Activated CD4-positive, alpha-beta T cell treated with anti-CD3 and anti-CD28 coated beads, Interleukin-10, Interleukin-2, amounts not matched to agents 100 ng/mL and 50 ng/mL, durations not matched to agents 16 hours and 8 hours (primary cell): ENCODE data around the gene PAWR.
"Not testable (repeated sequence)": the region's sequence is repeated elsewhere in the genome, so short reads cannot be mapped to it uniquely, and the experiment has no call there.

ENCODE experiments used
- DNase-seq: peaks from one replicate; pipeline ENCODE4 v3.0.0-alpha.2; 2020

PAWR gene

DNA sequence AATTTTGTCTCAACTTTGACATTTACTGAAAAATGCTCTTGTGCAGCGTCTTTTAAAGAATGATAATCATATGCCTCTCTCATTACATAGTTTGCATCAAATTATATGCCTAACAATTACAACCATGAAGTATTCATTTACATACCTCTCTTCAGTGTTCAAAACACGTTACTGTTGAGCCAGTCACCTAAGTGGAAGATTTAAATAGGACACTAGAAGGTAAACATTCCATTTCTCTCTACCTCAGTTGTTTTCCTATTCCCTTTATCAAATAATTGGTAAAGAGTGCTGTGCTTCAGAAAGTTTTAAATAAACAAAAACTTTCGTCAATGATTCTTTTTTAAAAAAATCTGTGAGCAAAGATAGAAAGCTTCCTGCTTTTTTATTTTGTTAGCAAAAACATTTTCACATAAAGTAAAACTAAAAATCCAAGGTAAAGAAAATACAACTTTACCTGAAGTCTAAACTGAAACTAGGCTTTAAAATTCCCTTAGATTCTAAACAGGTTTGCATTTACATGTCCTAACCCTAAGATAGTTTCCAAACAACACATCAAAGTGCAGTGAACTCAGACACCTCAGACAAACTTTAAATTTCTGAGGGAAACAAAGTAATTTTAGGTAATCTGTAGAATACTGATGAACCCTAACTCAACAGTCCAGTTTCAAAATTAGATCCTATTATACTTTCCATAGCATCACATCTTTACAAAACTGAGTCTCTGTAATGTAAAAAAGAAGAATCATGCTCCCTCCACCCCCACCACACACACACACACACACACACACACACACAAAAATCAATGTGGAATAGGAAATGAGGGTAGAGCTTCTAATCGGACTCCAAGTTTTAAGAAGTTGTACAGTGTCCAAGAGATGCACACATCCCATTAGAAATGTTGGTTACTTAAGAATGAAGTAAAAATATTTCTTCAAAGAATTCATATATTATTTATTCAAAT is 46.2 kb downstream of the PAWR start:
- no peak for DNase-seq

DNA sequence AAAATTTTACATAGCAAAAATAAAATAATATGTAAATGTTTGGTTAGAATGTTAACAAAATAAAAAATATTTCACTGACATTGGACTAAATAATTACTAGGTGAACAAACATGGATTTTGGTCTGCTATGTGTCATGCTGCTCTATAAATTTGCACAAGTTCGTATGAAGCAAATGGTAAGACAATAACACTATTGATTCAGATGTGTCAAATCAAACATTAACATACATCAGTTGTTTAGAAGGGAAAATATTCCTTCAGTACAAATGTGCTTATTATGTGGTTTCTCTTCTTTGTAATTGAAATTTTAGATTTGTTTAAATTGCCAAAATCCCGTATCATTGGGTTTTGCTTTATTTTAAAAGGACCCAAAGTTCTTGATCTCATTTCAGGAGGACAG is 46.9 kb downstream of the PAWR start:
- DNase-seq = no peak

DNA sequence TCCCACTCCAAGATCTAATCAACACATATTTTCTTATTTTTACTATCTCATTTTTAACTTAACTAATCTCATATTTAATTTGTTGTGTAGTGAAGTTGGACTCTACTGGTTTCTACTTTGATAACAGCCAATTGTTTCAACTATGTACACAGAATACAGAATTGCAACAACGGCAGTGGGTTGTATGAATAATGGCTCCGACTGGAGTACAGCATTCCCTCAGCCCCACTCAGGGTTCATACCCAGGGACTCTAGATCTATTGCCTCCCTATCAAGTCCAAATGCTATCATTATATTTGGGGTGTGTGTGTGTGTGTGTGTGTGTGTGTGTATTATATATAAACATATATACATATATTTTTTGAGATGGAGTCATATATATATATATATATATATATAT is 52.3 kb downstream of the PAWR start:
- DNase-seq = no peak

DNA sequence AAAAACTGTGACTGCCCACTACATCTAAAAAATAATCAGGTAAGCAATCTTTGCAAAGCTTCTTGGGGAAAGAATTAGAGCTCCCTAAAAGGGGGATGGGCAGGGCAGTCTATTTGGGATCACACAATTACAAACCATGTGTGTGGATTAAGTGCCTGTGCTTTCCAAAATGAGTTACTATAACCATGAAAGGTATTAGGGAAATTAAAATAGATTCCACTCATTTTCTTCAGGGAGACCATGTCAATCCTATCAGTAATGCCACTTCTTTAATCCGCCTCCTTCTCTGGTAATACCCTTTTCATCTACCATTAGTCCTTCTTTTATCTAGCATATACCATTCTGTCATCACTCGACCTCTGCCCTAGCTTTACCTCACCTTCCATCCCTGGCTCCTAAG is 53.7 kb downstream of the PAWR start:
- no peak for DNase-seq

DNA sequence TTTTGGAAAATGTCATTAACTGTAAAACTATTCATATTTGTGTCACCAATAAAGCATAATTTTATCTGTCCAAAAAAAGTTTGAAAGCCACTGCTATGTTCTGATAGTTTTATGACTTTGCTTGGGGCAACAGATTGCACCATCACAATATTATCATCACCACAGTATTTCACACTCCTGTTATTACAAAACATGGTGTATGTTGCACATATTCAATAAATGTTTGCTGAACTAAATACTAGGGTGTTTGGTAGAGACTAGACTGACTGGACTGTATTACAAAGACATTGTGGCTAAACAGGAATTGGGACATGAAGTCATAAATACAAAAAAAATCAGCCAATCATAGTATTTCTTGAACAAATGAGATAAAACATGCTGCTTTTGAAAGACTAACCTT is 55.1 kb downstream of the PAWR start:
- no peak for DNase-seq

DNA sequence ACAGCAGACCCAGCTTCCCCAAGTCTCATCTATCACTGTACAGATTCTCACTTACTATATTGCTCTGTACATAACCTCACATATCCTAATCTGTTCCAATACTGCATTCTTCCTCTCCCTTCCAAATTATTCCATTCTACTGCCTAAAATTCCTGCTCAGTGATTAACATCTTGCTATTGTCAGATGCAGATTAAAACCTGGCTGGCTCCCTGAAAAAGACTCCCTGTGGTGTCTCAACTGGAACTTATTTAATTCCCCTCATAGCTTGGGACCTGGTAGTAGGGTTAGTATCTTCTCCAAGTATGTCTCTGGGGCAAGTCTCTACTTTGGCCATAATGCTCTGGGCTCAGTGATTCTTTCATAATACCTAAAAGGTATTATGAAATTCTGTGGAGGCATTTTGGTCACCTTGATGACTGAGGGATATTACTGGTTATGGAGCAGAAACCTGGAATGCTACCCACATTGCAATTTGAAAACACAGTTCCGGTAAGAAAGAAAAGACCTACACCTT is 55.8 kb downstream of the PAWR start:
- DNase-seq = no peak

DNA sequence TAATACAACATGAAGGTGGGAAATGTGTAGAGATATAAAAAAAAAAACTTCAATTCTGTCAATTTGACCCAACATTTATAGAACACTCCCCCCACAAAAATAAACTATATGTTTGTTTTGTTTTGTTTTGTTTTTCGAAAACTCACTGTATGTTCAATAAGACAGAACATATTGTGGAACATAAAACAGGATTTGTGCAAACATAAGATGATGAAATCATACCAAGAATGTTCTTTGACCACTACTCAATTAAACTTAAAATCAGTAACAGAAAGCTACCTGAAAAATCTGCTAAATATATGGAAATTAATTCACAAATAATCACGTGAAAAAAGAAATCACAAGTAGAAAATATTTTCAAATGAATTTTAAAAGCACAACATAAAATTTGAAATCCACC is 61.2 kb downstream of the PAWR start:
- no peak for DNase-seq

DNA sequence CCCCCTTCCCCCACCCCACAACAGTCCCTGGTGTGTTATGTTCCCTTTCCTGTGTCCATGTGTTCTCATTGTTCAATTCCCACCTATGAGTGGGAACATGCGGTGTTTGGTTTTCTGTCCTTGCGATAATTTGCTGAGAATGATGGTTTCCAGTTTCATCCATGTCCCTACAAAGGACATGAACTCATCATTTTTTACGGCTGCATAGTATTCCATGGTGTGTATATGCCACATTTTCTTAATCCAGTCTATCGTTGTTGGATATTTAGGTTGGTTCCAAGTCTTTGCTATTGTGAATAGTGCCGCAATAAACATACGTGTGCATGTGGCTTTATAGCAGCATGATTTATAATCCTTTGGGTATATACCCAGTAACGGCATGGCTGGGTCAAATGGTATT is 64.0 kb downstream of the PAWR start:
- not testable (repeated sequence) for DNase-seq

DNA sequence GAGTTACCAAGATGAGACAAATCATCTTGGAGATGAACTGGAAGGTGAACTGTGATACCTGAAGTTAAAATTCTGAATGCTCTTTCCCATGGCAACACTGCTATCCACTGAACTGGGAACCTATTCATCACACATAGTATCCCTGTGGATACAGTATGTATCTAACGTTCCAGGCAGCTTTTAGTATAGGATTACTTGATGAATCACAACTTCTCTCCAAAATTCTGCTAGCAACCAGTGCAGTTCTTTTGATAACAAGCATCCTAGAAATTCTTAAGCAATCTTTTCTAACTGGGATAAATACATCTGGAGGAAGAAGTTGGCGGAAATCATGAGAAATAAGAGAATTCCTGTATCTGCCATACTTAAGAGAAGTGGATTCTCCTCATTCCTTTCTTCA is 66.4 kb downstream of the PAWR start:
- no peak for DNase-seq

DNA sequence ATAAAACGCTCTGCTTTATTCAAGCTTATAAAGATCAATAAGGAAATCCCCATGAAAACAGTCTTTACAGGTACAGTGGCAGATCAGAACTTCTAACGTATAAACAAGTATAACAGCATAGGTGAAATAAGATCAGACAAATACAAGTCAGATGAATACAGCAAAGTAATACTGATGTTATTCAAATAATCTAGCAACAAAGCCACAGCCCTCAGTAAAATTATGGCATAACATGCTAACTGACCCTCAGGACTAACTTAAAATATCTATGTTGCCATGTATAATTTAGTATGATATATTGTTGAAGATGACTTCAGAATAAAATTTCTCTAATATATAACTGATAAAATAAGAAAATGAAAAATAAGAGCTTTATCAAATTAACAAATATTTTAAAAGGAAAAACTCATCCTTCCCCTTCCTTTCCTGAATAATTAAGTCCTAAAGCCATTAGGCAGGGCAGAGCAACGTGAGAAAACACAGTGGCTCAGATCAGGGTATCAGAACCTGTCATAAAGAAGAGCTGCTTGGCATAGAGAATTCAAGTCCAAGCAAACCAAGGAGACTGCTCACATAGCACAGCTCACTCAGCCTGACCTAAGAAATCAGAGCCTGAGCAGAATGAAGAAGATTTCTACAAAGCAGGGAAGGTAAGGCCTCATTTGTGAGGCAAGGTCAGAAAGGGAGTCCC is 70.7 kb downstream of the PAWR start:
- no peak for DNase-seq

DNA sequence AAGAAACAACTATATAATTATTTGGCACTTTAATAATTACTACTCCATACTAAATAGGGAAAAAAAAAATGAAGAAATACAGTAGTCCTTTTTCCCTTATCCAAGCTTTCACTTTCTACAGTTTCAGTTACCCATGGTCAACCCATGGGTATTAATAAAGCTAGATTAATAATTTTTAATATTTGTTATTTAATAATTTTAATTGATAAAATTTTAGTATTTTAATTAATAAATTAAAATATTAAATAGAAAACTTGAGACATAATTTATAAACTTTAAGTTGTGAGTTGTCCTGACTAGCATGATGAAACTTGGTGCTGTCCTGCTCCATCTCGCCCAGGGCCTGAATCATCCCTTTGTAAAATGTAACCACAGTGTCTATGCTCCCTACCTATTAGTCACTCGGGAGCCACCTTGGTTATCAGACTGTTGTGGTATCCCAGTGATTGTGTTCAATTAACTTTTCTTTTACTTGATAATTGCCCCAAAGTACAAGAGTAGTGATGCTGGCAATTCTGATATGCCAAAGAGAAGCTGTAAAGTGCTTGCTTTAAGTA is 71.8 kb downstream of the PAWR start:
- no peak for DNase-seq

DNA sequence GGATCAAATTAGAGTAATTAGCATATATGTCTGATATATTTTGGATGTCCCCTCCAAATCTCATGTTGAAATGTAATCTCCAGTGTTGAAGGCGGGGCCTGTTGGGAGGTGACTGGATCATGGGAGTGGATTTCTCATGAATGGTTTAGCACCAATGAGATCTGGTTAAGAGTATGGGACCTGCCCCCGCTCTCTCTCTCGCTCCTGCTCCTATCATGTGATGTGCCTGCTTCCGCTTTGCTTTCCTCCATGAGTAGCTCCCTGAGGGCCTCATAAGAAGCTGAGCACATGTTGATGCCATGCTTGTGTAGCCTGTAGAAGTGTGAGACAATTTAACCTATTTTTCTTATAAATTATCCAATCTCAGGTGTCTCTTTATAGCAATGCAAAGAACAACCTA is 73.1 kb downstream of the PAWR start:
- DNase-seq = no peak

DNA sequence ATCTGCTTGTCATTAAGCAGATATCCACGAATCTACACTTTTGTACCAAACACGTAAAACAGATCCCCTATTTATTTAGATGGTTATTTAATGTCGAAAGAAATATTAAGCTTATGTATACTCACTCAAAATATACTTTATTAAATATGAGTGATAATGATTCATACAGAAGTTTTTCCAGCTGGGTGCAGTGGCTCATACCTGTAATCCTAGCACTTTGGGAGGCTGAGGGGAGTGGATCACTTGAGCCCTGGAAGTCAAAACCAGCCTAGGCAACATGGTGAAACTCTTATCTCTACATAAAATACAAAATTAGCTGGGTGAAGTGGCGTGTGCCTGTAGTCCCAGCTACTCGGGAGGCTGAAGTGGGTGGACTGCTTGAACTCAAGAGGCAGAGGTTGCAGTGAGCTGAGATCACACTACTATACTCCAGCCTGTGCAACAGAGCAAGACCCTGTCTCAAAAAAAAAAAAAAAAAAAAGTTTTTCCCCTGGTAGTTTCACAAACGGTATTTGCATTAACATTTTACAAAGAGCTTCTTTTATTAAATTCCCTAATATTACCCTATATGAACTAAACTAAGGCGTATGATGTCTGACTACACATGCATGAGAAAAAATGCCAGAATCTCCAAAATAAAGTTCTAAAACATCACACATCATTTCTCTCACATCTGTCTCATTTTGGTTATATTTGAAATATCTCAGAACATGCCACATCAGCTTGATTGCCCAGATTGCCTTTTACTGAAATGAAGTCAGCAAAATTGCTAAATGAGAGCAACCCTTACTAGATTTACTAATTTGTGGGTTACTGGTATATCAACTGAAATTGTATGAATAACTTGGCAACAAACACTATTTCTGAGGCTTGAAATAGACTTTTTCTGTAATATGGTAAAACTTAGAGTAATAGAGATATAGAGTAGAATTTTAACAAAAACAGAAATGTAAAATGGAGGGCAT is 74.9 kb downstream of the PAWR start:
- peak; percentile 78 for DNase-seq

DNA sequence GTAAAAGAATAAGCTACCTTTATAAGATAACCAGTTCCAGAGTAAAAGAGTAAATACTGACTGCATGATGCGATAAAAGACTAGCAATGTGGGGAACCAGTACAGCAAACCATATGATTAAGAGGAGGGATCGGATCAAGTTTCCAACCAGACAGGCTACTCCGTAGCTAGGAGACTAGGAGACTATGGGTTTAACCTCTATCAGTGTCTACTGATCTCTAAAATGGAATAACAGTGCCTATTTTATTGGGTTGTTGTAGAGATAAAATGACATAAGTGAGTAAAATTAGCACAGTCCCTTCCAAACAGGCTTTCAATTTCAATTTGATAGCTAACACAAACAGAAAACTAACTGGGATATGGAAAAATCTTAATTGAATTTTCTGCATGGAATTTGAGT is 76.0 kb downstream of the PAWR start:
- no peak for DNase-seq

DNA sequence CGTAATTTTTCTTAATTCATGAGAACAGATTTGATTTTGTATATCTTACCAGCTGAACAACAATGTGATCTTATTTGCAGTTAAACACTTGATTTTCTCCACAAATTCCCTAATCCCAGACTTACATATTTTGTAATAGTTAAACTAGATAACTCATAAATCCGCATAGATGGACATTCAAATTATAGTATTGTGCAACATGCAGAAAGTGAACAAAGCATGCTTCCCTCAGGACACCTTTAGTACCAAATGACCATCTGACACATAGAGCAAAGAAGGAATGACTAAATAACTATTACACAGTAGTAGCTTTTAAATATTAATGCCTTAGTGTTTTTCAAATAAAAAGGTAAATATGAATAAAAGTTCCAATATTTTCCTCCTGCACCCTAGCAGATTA is 88.9 kb downstream of the PAWR start:
- no peak for DNase-seq

DNA sequence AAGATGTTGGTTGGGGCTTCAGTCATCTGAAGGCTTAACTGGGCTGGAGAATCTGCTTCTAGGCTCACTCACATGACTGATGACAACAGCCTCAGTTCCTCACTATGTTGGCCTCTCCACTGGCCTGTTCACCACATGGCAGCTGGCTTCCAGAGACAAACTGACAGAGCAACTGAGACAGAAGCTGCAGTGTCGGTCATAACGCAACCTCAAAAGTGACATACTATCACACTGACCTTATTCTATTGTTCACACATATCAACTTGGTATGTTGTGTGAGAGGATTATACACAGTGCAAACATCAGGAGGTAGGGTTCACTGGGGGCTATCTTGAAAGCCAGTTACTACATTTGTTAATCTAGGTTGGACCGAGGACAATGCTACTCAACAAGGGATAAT is 92.9 kb downstream of the PAWR start:
- no peak for DNase-seq

DNA sequence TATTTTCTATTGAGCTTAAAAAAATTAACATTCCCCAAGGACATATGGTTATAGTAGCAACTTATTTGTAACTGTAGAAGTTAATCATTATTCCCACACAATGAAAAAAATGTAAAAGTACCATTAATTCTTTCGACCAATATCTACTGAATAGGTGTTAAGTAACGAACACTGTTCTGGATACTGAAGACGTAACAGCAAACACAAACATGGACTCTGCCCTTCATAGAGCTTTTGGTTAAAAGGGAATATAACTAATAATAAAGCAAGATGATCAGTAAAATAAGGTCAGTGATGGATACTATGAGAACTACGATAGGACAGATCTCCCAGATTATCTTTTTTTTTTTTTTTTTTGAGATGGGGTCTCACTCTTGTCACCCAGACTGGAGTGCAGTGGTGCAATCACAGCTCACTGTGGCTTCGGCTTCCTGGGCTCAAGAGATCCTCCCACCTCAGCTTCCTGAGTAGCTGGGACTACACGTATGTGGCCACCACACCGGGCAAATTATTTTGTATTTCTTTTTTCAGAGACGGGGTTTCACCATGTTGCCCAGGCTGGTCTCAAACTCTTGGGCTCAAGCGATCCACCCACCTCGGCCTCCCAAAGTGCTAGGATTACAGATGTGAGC is 93.9 kb downstream of the PAWR start:
- DNase-seq = no peak

DNA sequence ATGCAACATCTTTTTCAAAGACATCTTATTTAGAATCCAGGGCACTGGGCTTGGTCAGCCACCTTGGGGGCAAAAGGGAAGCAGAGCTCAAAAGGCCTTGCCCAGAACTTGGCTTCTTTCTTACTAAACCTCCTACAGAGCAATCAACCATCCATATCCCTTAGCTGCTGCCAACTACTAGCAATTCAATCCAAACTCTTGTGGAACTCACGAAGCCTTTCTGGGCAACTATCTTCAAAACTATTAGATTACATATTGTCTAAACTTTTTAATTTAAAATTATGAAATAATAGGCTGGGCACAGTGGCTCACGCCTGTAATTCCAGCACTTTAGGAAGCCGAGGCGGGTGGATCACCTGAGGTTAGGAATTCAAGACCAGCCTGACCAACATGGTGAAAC is 95.5 kb downstream of the PAWR start:
- no peak for DNase-seq

DNA sequence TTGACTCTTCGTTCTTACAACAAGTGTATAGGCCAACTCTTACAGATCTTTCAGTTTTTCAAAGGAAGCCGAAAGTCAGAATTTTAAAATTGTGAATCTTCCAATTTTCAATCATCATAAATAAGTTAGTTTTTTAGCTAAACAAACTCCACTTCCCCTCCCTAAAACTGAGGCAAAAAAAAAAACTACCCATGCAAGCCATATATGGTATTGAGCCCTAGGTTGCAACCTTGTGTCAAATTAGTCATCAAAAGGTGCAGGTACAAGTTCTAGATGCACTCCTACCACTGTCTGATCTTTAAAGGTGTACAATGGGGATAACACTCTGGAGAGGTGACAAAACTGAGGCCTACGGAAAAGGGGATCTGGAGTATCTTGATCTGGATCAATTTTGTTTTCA is 97.9 kb downstream of the PAWR start:
- DNase-seq = no peak

DNA sequence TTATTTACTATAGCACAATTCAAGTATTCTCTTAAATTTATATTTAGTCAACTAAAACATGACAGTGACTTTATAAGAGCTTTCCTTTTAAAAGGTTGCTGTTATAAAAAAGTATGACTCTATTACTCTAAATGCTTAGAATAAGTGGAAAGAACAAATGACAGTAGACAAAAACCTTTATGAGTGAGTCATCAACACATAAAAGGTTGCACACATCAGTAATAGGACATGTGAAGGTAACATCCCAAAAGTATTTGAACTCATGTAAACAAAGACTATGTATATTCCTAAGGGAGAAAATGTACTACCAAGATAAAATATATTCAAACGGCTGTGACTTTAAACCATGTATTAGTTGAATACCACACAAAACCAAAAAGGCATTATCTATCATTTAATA is 98.8 kb downstream of the PAWR start:
- DNase-seq = no peak

DNA sequence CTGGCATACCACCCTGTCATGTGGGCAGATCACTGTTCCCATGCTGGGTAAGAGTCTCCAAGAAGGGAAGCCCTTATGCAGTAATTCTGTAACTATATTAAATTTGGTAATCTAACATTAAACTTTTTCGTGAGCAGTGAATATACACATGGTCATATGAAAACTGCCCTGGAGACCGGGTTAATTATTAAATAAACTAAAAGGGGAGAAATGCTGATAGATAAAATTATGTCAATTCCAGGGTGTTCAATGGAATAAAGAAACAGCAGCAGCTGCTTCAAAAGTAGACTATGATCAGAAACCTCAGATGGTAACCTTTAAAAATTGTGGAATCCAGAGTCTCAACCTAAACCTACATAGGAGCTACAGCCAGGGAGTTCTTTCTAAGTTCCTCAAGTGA is 100.0 kb downstream of the PAWR start:
- DNase-seq = no peak

DNA sequence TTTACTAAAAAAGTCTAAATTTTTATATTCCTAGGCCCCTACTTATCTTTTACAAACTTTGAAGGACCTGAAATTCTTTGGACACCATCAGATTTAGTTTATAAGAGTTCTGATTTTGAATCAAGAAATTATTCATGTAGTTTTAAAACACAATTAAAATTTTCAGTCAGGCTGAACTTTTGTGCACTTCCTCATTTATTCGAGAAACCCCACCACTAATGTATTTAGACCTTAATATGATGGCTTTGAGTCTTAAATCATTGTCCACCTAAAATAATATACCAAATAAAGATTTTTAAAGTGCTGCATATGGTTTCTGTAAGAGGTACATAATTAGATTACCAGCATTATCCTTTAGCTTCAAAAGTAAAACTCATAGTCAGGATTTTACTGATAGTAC is 103.4 kb downstream of the PAWR start:
- no peak for DNase-seq
